Stimulated activated naive CD4-positive, alpha-beta T cell treated with Interleukin-2 at 50 U/mL for 16 hours (primary cell): Measurements from ENCODE around the gene LYZ.
"Not testable (repeated sequence)": the region's sequence is repeated elsewhere in the genome, so short reads cannot be mapped to it uniquely, and the experiment has no call there.

Source experiments
- DNase-seq: peaks from one replicate; lab custom pipeline; 2025; lab: John Stamatoyannopoulos, UW

The LYZ gene

DNA sequence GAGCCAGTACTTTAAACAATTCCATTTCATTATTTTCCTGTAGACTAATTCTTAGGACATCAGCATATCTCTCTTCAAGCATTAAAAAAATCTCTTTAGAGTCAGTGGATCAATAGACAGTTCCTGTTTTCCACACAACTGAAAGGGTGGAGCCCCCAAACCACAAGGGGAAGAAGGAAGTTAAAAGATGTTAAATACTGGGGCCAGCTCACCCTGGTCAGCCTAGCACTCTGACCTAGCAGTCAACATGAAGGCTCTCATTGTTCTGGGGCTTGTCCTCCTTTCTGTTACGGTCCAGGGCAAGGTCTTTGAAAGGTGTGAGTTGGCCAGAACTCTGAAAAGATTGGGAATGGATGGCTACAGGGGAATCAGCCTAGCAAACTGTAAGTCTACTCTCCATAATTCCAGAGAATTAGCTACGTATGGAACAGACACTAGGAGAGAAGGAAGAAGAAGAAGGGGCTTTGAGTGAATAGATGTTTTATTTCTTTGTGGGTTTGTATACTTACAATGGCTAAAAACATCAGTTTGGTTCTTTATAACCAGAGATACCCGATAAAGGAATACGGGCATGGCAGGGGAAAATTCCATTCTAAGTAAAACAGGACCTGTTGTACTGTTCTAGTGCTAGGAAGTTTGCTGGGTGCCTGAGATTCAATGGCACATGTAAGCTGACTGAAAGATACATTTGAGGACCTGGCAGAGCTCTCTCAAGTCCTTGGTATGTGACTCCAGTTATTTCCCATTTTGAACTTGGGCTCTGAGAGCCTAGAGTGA lies at the start of gene LYZ:
LYZ (plus strand) TSS at position 220 of the 777 bp plus-strand sequence; CDS start at position 248, 28 bp downstream.
- DNase-seq = no peak

DNA sequence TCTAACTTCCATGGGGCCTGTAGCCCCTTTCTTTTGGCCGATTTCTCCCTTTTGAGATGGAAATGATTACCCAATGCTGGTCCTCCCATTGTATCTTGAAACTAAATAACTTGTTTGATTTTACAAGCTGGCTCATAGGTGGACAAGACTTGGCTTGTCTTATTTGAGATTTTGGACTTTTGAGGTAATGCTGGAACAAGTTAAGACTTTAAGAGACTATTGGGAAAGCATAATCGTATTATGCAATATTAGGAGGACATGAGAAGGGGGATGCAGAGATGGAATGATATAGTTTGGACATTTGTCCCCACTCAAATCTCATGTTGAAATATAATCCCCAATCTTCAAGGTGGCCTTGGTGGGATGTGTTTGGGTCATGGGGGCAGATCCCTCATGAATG lies 49.2 kb upstream of the LYZ start:
- no peak for DNase-seq

GRCh38 chr12:69304284-69304683 lies 43.9 kb upstream of the LYZ start:
- no peak for DNase-seq

DNA sequence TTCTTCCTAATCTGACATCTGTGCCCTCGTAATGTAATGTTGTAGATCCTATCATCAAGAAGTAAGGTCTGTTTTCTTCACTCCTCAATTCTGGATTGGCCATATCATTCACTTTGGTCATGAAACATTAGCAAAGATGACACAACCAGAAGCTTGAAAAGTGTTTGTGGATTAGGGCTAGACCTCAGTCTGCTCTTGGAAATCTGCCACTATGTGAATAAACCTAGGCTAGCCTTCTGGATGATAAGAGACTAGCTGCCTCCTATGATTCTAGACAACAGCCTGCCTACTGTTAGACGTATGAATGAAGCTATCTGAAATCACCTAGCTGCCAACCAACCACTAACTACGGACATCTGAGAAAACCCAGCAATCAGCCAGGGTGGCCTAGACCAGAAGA lies 38.7 kb upstream of the LYZ start:
- no peak for DNase-seq

DNA sequence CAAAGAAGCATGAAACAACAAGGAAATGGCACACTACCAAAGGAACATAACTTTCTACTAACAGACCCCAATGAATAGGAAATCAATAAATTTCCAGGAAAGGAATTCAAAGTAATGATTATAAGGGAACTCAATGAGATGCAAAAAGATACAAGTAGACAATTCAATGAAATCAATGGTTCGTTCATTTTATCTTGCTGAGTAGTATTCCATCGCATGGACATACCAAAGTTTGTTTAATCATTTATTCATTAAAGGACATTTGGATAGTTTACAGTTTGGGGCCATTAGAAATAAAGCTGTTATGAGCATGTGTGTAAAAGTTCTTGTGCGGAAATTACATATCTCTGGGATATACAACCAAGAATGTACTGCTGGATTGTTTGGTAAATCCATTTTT lies 35.0 kb upstream of the LYZ start:
- no peak for DNase-seq

- DNase-seq = not testable (repeated sequence)
These were observed 31.4 kb upstream of the LYZ start for GRCh38 chr12:69316784-69317183.

DNA sequence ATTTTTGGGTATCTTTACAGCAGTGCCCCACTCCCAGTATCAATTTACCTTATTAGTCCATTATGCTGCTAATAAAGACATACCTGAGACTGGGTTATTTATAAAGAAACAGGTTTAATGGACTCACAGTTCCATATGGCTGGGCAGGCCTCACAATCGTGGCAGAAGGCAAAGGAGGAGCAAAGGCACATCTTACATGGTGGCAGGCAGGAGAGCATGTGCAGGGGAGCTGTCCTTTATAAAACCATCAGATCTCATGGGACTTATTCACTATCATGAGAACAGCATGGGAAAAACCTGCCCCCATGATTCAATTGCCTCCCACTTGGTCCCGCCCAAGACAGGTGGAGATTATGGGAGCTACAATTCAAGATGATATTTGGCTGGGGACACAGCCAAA lies 30.9 kb upstream of the LYZ start:
- DNase-seq = not testable (repeated sequence)

- no peak for DNase-seq
These were observed 30.0 kb upstream of the LYZ start for GRCh38 chr12:69318225-69318624.

- DNase-seq = no peak
These were observed 26.8 kb upstream of the LYZ start for GRCh38 chr12:69321351-69321750.

- DNase-seq = no peak
These were observed 23.2 kb upstream of the LYZ start for GRCh38 chr12:69324797-69325466.

DNA sequence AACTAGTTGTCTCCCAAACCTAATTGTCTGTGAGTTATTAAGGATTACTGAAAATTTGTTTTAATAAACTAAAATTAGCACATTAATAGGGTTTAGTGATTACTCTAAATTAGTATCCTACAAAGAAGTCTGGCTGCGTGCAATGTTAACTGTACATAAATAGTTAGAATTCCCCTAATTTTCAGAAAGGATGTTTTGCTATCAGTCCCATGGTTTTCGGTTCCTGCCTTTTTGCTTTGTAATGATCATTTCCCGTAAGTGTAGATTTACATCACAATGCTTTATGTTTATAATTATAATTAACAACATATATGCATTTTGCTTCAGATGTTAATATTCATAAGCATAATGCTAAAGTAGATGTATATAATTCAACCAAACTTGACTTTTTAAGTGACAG lies 19.8 kb upstream of the LYZ start:
- DNase-seq = no peak

DNA sequence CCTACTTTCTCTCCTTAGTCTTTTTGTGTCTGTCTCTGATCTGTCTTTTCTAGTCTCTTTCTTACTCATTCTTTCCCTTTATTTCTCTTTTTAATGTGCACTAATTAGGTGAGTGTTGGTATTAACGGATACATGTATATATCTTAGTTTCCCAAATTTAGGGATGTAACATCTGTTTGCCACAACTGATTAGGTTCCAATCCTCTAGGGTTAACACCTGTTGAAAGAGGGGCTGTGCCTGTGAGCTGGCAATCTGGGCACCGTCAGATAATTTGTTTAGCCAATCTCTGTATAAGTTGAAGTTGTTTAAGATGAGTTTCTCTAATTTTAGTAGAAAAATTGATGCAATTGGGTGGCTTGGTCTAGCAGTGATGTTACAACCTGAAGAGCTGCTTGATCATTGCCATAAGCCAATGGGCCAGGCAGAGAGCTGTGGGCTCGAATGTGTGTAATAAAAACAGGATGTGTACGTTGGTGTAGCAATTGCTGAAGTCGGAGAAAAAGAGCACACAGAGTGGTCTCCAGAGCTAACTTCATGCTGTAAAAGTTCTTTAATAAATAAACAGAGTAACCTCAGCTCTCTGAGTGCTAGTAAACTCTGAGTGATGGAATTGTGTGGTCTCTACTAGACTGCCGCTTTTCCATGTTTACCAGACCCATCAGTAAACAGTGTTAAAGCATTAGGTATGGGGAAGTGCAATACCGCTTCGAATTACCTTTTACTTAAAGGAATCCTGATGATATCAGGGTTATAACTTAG lies 18.3 kb upstream of the LYZ start:
- DNase-seq = peak; percentile 8

GRCh38 chr12:69330475-69331473 lies 17.4 kb upstream of the LYZ start:
- DNase-seq = peak; percentile 34

- DNase-seq = no peak
These were observed 16.7 kb upstream of the LYZ start for GRCh38 chr12:69331519-69331908.

DNA sequence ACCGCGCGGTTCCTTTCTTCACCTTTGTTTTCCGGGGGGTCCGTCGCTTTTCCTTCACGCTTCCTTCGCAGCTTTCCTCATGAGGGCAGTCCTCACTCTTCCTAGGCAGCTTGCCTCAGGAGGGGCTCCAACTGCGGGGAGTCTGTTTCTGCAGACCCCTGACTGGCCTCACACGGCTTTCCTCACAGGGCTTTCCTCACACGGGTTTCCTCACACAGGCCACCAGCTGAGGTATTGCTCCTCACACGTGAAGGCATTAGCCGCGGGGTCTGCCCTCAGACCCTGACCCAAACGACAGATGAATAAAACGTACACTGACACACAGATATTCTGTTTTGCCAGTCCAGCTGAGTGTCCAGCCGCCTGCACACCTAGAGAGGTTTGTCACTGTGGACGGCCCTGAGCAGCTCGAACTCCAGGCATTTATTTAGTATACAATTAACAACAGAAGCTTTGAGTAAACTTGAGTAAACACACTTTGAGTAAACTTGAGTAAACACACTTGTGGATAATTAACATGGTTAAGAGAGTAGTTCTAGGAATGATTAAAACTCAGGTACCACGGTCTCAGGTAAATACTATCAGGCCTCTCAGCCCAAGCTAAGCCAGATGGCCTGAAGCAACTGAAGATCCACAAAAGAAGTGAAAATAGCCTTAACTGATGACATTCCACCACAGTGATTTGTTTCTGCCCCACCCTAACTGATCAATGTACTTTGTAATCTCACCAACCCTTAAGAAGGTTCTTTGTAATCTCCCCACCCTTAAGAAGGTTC lies 16.1 kb upstream of the LYZ start:
- DNase-seq = no peak

DNA sequence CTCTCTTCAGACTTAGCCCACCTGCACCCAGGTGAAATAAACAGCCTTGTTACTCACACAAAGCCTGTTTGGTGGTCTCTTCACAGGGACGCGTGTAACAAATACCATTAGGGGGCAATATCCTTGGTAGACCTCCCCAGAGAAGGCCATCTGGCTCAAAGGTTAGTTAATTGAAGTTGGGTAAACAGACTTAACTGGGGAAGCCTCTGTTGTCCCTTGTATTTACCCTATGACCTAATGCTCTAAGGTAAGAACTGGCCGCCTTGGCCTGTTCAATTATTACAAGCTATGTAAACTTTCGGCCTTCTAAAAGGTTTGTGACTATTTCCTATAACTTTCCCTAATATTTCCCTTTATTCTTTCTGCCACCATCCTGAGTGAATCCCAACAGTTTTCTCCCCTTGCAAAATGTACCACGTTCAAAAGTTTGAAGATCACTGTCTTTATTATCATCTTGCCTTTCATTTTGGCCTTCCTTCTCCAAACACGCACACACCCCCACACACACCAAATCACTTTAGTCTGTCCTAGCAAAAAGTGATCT lies 15.3 kb upstream of the LYZ start:
- no peak for DNase-seq

DNA sequence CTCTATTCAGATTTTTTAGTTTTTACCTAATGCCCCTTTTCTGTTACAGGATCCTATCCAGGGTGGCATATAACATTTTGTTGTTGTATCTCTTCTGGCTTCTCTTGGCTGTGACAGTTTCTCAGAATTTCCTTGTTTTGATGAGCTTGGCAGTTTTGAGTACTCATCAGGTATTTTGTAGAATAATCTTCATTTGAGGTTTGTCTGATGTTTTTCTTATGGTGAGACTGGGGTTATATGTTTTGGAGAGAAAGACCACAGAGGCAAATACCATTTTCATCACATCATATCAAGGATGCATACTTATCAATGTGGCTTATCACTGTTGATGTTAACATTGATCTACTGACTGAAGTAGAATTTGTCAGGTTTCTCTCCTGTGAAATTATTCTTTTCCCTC lies 14.0 kb upstream of the LYZ start:
- no peak for DNase-seq

GRCh38 chr12:69337311-69338090 lies 10.7 kb upstream of the LYZ start:
- no peak for DNase-seq

GRCh38 chr12:69338120-69338859 lies 9.9 kb upstream of the LYZ start:
- DNase-seq = no peak
